ENCODE data around the gene GNPTAB.
A peak's percentile ranks its signal among the peaks of the same experiment; 100 is the strongest.
"Not testable (repeated sequence)": the region's sequence is repeated elsewhere in the genome, so short reads cannot be mapped to it uniquely, and the experiment has no call there.

GNPTAB gene

GRCh38 chr12:101824831-101825230 lies 5.9 kb downstream of the GNPTAB start:
- TF ChIP-seq CTCF (conservative IDR thresholded peaks at IDR 0.05; ENCODE audit: low read depth): no peak
- POLR2A ChIA-PET (ENCODE audit: low non-redundant PET): no interaction called here
- no peak for DNase-seq (ENCODE audit: low spot score)
- CTCF ChIA-PET: interaction anchor here (0.6 kb wide), 1 partner anchor 168 kb away, joined by 3 read pairs; no protein-coding TSS in a partner anchor
- no peak overlapping the region for H3K27ac ChIP-seq

- POLR2A ChIA-PET (ENCODE audit: low non-redundant PET): no interaction called here
- DNase-seq (ENCODE audit: low spot score): peak; percentile 53
- H3K27ac ChIP-seq: no peak overlapping the region
- CTCF ChIA-PET: interaction anchor here (0.5 to 0.6 kb wide), 4 partner anchors 21 to 1462 kb away, joined by 3 to 4 read pairs (median 3); no protein-coding TSS in a partner anchor
- TF ChIP-seq CTCF (conservative IDR thresholded peaks at IDR 0.05; ENCODE audit: low read depth): 0 out of 2 replicates have a peak, but pooled peaks have one; percentile 13
These were observed 6.9 kb downstream of the GNPTAB start for GRCh38 chr12:101823891-101824290.

GRCh38 chr12:101823039-101823438 lies 7.7 kb downstream of the GNPTAB start:
- no peak overlapping the region for H3K27ac ChIP-seq
- ChIA-PET CTCF (interaction anchor here (0.6 kb wide), 1 partner anchor 243 kb away, joined by 3 read pairs; no protein-coding TSS in a partner anchor), POLR2A (ENCODE audit: low non-redundant PET) (no interaction called here)
- DNase-seq (ENCODE audit: low spot score): no peak
- no peak for TF ChIP-seq CTCF (conservative IDR thresholded peaks at IDR 0.05; ENCODE audit: low read depth)

- no peak for DNase-seq (ENCODE audit: low spot score)
- no peak for TF ChIP-seq CTCF (conservative IDR thresholded peaks at IDR 0.05; ENCODE audit: low read depth)
- no peak overlapping the region for H3K27ac ChIP-seq
- ChIA-PET CTCF (interaction anchor here (0.6 to 1.0 kb wide), 4 partner anchors 20 to 1766 kb away, joined by 3 to 6 read pairs (median 4); no protein-coding TSS in a partner anchor), POLR2A (ENCODE audit: low non-redundant PET) (no interaction called here)
These were observed 11.3 kb downstream of the GNPTAB start for GRCh38 chr12:101819467-101819866.

- CTCF ChIA-PET: interaction anchor here (0.6 kb wide), 2 partner anchors 130 to 278 kb away, joined by 3 to 4 read pairs; no protein-coding TSS in a partner anchor
- POLR2A ChIA-PET (ENCODE audit: low non-redundant PET); DNase-seq (ENCODE audit: low spot score); H3K27ac ChIP-seq: not testable (repeated sequence)
These were observed 12.1 kb downstream of the GNPTAB start for GRCh38 chr12:101818689-101819088.

GRCh38 chr12:101813117-101813516 lies 17.6 kb downstream of the GNPTAB start:
- ChIA-PET CTCF (no interaction called here), POLR2A (ENCODE audit: low non-redundant PET) (no interaction called here)
- no peak for DNase-seq (ENCODE audit: low spot score)
- TF ChIP-seq CTCF (conservative IDR thresholded peaks at IDR 0.05; ENCODE audit: low read depth): no peak
- H3K27ac ChIP-seq: no peak overlapping the region

GRCh38 chr12:101812716-101813115 lies 18.0 kb downstream of the GNPTAB start:
- POLR2A ChIA-PET (ENCODE audit: low non-redundant PET); H3K27ac ChIP-seq; DNase-seq (ENCODE audit: low spot score); CTCF ChIA-PET: not testable (repeated sequence)

- POLR2A ChIA-PET (ENCODE audit: low non-redundant PET); CTCF ChIA-PET; DNase-seq (ENCODE audit: low spot score); H3K27ac ChIP-seq: not testable (repeated sequence)
These were observed 19.4 kb downstream of the GNPTAB start for GRCh38 chr12:101811342-101811741.
